Suprapubic skin (tissue), 3 donors: ENCODE results near the gene CYP4F22.

ENCODE experiments used
- POLR2A ChIP-seq, 2 donors: fragments of 450-650 bp; IDR thresholded peaks; one replicate each; pipeline ENCODE4 v1.6.1; 2017; ENCODE audit warnings: antibody characterized with exemption in 2 of 2, mild to moderate bottlenecking in 2 of 2, moderate library complexity in 2 of 2
- TF ChIP-seq, protein P1 (sequence below), 2 donors: fragments of 200-600 bp in 1 of 2; fragments of 450-650 bp in 1 of 2; sonication (generic) in 1 of 2; IDR thresholded peaks; one replicate each; pipeline ENCODE4 v1.5.1; 2016 to 2019; ENCODE audit warnings: antibody characterized with exemption in 2 of 2, mild to moderate bottlenecking in 1 of 2, moderate library complexity in 1 of 2

DNA sequence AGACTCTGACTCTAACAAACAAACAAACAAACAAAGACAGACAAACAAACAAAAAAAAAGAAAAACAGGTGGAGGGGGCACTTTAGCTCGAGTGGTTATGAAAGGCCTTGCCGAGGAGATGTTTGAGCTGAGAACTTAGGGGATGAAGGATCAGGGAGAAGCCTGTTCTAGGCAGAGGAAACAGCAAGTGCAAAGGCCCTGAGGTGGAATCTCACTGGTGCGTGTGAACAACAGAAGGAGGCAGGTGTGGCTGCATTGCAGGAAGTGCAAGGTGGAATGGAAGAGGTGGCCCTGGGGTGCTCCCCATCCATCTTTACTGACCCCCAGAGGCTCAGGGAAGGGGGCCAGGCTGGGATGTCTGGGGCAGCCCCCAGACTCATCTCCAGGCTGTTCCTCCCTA, 41.9 kb downstream of the CYP4F22 start:
- TF ChIP-seq POLR2A (IDR thresholded peaks at IDR 0.05): no peak
- TF ChIP-seq, protein P1, sequence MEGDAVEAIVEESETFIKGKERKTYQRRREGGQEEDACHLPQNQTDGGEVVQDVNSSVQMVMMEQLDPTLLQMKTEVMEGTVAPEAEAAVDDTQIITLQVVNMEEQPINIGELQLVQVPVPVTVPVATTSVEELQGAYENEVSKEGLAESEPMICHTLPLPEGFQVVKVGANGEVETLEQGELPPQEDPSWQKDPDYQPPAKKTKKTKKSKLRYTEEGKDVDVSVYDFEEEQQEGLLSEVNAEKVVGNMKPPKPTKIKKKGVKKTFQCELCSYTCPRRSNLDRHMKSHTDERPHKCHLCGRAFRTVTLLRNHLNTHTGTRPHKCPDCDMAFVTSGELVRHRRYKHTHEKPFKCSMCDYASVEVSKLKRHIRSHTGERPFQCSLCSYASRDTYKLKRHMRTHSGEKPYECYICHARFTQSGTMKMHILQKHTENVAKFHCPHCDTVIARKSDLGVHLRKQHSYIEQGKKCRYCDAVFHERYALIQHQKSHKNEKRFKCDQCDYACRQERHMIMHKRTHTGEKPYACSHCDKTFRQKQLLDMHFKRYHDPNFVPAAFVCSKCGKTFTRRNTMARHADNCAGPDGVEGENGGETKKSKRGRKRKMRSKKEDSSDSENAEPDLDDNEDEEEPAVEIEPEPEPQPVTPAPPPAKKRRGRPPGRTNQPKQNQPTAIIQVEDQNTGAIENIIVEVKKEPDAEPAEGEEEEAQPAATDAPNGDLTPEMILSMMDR (IDR thresholded peaks at IDR 0.05): no peak
